DMS153 treated with DMSO at 0.1 percent for 48 hours (cell line): Measurements from ENCODE around the gene GATC.

Experiments
- DNase-seq: peaks from one replicate; lab custom pipeline; 2025; ENCODE audit not compliant: unreplicated experiment; lab: John Stamatoyannopoulos, UW

GATC gene

DNA sequence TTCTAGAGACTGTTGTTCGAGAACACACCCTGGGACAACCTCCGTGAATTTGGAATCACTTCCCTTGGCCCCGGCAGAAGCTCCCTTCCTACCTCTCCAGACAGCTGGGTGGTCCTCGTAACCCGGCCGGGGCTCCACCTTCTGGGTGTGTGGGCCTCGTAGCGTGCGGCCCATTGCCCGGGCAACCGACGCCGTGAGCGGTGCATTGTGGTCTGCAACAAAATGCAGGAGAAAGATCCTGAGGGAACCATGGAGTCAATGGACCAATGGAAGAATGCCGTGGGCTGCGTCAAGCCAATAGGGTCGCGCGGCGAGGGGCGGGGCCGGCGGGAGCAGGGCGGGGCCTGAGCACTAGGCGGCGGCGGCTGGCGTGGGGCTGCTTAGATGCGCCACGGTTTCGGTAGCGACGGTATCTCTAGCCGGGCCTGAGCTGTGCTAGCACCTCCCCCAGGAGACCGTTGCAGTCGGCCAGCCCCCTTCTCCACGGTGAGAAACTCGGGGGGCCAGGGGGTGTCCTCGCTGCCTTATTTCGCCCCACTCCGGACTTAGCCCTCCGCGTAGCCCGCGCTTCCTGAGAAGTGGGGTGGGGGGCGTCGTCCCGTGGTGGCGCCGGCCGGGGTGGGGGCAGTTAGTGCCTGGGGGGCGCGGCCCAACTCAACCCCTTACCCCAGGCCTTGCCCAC, 49.6 kb downstream of the GATC start, which contains the start of gene DYNLL1:
DYNLL1 (plus strand) TSS at position 383 of the 682 bp plus-strand sequence. CDS start 309 bp downstream, outside the sequence.
- peak; percentile 92 for DNase-seq

DNA sequence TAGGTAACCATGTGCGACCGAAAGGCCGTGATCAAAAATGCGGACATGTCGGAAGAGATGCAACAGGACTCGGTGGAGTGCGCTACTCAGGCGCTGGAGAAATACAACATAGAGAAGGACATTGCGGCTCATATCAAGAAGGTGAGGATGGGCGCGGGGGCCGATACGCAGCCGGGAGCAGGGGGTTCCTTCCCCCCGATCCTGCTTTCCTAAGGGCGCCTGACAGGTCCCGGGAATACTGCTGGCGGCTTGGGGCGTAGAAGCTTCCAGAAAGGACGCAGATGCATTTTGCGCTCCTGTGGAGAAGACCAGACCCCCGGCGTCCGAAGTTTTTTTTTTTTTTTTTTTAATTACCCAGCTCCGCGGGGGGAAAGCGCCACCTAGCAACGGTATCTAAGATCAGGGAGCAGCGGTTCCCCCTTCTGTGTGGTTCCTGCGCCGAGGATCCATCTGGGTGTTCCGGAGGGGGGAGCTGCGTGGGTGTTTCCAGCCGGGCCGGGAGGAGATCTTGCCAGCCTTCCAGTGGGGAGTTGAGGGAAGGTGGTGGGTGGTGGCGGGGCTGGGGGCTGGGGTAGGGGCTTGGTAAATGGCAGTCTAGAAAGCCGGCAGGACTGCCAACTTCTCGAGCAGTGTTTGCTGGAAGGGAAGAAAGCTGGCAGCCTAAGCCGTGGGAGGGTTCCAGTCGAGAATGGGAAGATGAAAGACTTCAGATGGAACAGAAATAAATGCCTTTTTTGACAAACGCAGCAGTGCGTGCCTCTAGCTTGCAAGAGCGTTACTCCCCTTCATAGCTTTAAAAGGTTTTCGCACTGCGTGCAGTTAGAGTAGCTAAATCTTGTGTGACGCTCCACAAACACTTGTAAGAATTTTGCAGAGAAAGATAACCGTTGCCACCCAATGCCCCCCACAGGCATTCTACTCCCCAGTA, 50.4 kb downstream of the GATC start:
- no peak for DNase-seq

DNA sequence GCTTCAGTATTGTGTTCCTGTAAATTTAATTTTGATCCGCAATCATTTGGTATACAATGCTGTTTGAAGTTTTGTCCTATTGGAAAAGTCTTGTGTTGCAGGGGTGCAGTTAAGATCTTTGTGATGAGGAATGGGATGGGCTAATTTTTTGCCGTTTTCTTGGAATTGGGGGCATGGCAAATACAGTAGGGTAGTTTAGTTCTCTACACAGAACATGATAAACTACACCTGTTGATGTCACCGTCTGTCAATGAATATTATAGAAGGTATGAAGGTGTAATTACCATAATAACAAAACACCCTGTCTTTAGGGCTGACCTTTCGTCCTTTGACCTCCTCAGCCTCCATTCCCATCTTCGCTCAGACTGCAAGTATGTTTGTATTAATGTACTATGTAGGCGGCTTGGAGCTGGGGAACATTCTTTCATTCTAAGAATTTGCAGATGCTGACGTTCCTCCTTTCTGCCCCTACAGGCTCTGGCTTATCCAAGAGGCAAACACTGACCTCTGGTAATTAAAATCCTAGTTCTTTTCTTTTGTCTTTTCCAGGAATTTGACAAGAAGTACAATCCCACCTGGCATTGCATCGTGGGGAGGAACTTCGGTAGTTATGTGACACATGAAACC, 51.4 kb downstream of the GATC start:
- no peak for DNase-seq

DNA sequence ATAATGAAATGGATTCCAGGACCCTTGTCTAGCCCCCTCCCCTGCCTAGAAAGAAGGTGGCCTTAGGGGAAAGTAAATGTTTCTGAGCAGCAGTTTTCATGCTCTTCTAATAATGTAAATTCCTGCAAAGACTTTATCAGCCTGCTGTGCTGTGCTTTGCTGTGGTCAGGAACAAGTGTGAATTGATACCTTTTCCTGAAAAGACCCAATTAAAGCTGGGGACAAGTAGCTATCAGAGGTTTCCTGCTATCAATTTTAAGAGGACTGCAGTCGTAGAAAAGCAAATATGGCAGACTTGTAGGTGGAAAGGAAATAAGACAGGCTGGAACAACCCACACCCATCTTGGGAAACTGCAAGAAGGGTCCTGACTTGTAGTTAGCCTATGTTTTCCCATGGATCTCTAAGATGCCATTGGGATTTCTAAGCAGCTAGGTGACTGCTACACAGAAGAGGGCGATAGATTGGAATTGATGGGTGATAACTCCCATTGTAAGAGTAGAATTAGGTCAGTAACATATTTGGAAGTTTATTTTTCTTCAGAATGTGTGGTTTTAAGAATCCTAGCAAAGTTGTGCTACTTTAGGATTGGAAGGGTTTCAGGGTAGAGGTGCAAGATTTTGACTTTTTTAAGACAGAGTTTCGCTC, 52.7 kb downstream of the GATC start:
- DNase-seq, result no peak

DNA sequence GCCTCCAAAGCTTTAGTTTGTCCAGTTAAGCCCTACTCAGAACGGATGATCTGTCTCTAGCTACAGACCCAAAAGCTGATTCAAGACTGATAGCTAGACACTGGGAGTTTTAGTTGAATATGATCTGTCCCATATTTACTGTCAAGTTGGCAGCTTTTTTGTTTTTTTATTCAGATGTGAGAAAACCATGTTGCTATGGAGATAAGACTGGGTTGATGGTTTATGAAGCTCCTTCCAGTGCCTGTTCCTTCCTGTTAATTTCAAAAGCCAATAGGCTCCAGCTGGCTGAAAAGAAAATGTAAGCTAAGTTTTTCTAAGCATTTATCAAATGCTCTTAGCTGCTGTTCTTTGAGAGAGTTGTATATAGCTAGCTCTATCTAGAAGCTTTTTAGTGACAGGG, 54.3 kb downstream of the GATC start:
- no peak for DNase-seq

DNA sequence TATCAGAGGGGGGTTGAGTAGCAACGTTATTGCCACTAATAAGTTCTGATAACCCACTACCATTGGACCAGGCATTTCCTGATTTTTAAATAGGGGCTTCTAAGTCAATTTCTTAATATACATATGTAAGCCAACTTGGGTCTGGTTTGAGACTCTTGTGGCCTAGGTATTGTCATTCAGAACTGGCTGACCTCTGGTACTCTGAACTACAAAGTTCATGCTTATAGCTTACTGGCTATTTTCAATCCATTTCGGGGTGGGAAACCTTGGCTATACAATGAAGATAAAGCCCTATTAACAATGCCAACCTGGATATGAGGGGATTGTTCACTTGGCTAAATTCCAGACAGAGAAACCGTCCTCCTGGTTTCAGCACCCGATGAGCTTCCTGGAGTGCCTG, 58.3 kb downstream of the GATC start:
- DNase-seq, result no peak

DNA sequence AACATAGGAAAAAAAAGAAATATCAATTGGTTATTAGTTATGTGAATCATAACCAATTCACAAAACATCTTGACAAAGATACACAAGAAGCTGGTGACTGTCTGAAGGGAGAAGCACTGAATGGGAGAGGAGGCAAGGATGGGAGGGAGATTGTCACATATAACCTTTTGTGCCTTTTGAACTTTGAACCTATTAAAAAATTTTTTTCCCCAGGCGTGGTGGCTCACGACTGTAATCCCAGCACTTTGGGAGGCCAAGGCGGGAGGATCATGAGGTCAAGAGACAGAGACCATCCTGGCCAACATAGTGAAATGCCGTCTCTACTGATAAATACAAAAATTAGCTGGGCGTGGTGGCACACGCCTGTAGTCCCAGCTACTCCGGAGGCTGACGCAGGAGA, 62.3 kb downstream of the GATC start:
- DNase-seq, result no peak
